ENCODE measurements around the gene CFP.

The CFP gene

DNA sequence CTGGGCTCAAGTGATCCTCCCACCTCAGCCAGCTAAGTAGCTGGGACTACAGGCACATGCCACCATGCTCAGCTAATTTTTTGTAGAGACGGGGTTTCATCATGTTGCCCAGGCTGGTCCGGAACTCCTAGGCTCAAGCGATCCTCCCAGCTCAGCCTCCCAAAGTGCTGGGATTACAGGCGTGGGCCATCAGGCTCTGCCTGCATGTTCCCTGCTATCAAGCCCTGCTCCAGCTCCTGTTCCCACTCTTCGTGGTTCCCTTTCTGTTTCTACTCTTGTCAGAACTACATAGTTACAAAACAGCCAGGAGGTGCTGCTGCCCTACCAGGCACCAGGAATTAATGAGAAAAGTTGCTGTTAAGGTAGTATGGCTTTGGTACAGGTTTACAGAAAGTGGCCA is 38.7 kb downstream of the CFP start:
- no peak overlapping the region for H3K4me3 ChIP-seq (replicated peaks; ENCODE audit: low read depth, low read length)
- no peak for DNase-seq (ENCODE audit: low read depth)
- TF ChIP-seq, protein P1, sequence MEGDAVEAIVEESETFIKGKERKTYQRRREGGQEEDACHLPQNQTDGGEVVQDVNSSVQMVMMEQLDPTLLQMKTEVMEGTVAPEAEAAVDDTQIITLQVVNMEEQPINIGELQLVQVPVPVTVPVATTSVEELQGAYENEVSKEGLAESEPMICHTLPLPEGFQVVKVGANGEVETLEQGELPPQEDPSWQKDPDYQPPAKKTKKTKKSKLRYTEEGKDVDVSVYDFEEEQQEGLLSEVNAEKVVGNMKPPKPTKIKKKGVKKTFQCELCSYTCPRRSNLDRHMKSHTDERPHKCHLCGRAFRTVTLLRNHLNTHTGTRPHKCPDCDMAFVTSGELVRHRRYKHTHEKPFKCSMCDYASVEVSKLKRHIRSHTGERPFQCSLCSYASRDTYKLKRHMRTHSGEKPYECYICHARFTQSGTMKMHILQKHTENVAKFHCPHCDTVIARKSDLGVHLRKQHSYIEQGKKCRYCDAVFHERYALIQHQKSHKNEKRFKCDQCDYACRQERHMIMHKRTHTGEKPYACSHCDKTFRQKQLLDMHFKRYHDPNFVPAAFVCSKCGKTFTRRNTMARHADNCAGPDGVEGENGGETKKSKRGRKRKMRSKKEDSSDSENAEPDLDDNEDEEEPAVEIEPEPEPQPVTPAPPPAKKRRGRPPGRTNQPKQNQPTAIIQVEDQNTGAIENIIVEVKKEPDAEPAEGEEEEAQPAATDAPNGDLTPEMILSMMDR (IDR thresholded peaks at IDR 0.05; ENCODE audit: low read length, missing control alignments) = no peak

DNA sequence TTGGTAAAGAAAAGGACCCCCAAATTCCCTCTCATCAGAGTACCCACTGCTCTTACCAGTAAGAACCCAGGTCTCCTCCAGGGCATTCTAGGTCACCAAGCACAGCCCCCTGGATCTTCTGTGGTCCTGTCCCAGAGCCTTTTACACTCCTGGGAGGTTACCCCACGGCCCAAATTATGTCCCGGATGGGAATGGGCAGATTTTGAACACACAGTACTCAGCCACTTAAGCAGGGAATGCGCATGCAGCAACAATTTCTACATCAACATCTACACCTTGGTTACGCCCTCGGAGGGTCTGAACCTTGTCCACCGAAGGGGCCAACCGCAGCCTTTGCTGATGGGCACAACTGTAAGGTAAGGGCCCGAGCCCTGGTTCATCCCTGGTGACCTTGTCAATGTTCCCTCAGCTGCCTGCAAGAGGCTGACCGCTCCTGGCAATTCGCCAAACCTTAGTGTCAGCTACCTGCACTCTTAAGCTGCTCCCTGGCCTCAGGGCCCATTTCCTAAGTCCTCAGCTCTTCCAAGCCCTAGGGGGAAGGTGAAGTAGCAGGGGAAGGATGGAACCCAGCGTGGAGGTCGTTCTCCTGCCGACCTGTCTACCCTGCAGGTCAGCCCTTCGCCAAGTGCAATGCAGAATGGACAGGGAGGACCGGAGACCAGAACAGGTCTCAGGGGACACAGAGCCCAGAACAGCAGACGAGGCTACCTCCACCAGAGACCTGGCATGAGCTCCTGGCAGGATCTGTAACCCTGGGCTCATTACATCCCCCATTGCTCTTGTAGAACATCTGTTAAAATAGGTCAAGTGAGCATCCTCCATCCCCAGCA is 41.6 kb downstream of the CFP start:
- no peak overlapping the region for H3K4me3 ChIP-seq (replicated peaks; ENCODE audit: low read depth, low read length)
- peak; percentile 54 for DNase-seq (ENCODE audit: low read depth)

DNA sequence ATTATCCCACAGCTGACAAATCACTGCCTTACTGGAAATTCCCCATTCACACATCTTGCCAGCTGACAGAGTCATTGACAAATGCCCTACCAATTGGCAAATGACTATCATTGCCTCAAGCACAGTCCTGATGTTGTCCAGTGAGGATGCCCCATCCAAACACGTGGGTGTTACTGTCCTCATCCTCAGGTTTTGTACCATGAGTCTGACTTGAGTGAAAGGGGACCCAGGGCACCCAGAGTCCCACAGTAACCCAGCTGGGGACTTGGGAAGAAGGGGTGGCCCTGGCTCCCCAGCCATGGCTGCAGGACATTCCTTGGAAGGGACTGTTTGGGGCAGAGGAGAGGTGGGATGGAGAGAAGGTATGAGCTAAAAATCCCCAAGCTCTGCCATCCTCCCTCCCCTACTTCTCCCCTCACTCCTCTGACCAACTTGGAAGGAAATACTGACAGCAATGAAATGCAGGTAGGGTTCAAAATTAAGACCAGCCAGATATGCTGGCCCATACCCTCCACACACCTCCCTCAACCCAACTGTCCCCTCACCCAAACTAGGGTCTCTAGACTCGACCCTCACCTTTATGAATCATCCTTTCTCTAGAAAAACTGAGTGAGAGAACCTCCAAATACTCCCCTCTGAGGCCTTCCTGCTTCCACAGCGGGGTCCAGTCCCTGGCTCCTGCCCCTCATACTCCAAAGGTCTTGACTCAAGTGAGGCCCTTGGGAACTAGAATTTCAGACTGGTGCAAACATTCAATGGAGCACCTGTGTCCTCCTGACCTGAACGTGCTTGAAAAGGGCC is 42.4 kb downstream of the CFP start:
- TF ChIP-seq, protein P1 (IDR thresholded peaks at IDR 0.05; ENCODE audit: low read length, missing control alignments) = no peak
- H3K4me3 ChIP-seq (replicated peaks; ENCODE audit: low read depth, low read length) = no peak overlapping the region
- DNase-seq (ENCODE audit: low read depth) = peak; percentile 56

More for the DNA sequence above, 41.6 kb downstream of the CFP start:
- TF ChIP-seq, protein P1 (IDR thresholded peaks at IDR 0.05; ENCODE audit: low read length, missing control alignments) = no peak

GRCh38 chrX:47586043-47586787 is 43.5 kb downstream of the CFP start:
- TF ChIP-seq, protein P1 (IDR thresholded peaks at IDR 0.05; ENCODE audit: low read length, missing control alignments) = no peak
- DNase-seq (ENCODE audit: low read depth) = no peak

DNA sequence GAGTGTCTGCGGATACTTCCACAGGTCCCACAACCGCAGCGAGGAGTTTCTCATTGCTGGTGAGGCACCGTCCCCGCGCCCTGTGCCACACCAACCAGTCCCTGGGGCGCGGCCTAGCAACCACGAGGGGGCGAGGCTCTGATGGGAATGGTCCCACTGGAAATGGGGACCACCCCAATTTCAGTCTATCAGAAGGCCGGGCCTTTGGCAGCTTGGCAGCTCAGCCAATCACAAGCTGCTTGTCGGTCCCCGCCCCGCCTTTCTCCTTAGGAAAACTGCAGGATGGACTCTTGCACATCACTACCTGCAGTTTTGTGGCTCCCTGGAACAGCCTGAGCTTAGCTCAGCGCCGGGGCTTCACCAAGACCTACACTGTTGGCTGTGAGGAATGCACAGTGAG is 44.5 kb downstream of the CFP start:
- peak; percentile 44 for DNase-seq (ENCODE audit: low read depth)
- TF ChIP-seq, protein P1 (IDR thresholded peaks at IDR 0.05; ENCODE audit: low read length, missing control alignments) = no peak
- peak overlapping the region; percentile 77 for H3K4me3 ChIP-seq (replicated peaks; ENCODE audit: low read depth, low read length)

More at GRCh38 chrX:47586043-47586787, 43.5 kb downstream of the CFP start:
- H3K4me3 ChIP-seq (replicated peaks; ENCODE audit: low read depth, low read length) = peak overlapping the region; percentile 77

GRCh38 chrX:47584714-47585113 is 45.0 kb downstream of the CFP start:
- peak; percentile 37 for DNase-seq (ENCODE audit: low read depth)
- peak overlapping the region; percentile 77 for H3K4me3 ChIP-seq (replicated peaks; ENCODE audit: low read depth, low read length)
- TF ChIP-seq, protein P1 (IDR thresholded peaks at IDR 0.05; ENCODE audit: low read length, missing control alignments) = no peak
